Right lobe of liver (tissue), 4 donors: ENCODE results near the gene EIF4G3.

Source experiments
- CTCF ChIP-seq, 4 donors: fragments of 200-600 bp in 3 of 4; fragments of 450-650 bp in 1 of 4; IDR thresholded peaks; one replicate each; pipeline versions ENCODE4 v1.5.1 to v1.8.0; 2016 to 2022; ENCODE audit warnings: antibody characterized with exemption in 4 of 4, mild to moderate bottlenecking in 2 of 4
- POLR2A ChIP-seq: fragments of 450-650 bp; IDR thresholded peaks from one replicate; pipeline ENCODE4 v1.6.1; 2017; ENCODE audit warnings: antibody characterized with exemption, mild to moderate bottlenecking
- donor health status: DM: no; HTN: no; CAD: no.
- donor health status: DM: no; HTN: no; CAD: no.
- donor health status: DM: no; HTN: yes; CAD: no.

- no peak for TF ChIP-seq CTCF (IDR thresholded peaks at IDR 0.05)
- no peak for TF ChIP-seq POLR2A
Measured at GRCh38 chr1:20785907-20786252, 390.8 kb downstream of the EIF4G3 start.
